ENCODE data around the gene RASEF. TPM values are rescaled to one million over a fixed set of nuclear protein-coding genes. Genes with fewer than 3 reads are reported as not detected.

RASEF gene
- total RNA-seq, 4 donors from 2014 or later, result 9.9 to 73.6 (median 29.4) TPM

DNA sequence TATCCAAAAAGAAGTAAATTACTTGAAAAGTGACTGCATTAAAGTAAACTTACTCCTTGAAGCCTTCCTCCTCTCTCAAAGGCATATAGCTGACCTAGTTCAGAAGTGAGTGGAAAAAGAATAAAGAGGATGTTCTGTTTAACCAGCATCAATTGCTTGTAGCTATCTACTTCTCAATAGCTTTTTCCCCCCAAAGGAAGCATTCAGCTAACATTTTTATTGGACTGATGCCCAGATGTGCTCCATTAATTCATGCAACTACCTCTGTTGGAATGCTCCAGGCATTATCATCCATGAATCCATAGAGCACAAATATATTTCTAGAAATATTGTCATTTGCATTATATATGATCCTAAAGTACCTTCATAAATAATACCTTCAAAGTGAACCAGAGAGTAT lies 132.8 kb downstream of the RASEF start:
- Histone ChIP-seq H3K4me3 (no peak overlapping the region), H3K4me1 (no peaks in the 10 kb centered on the region), H3K27ac (no peak overlapping the region), H3K36me3 (no peaks in the 10 kb centered on the region), H3K9me3 (no peaks in the 10 kb centered on the region), H3K27me3 (no peaks in the 10 kb centered on the region)
- no peak for DNase-seq
- TF ChIP-seq, protein P1, sequence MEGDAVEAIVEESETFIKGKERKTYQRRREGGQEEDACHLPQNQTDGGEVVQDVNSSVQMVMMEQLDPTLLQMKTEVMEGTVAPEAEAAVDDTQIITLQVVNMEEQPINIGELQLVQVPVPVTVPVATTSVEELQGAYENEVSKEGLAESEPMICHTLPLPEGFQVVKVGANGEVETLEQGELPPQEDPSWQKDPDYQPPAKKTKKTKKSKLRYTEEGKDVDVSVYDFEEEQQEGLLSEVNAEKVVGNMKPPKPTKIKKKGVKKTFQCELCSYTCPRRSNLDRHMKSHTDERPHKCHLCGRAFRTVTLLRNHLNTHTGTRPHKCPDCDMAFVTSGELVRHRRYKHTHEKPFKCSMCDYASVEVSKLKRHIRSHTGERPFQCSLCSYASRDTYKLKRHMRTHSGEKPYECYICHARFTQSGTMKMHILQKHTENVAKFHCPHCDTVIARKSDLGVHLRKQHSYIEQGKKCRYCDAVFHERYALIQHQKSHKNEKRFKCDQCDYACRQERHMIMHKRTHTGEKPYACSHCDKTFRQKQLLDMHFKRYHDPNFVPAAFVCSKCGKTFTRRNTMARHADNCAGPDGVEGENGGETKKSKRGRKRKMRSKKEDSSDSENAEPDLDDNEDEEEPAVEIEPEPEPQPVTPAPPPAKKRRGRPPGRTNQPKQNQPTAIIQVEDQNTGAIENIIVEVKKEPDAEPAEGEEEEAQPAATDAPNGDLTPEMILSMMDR (IDR thresholded peaks at IDR 0.05), result no peak
- TF ChIP-seq POLR2A (IDR thresholded peaks at IDR 0.05), result no peak

Measured in Peyer's patch (tissue), 4 donors.